Naive thymus-derived CD8-positive, alpha-beta T cell (primary cell): Measurements from ENCODE around the gene SCPEP1. TPM values are rescaled to one million over a fixed set of nuclear protein-coding genes. Genes with fewer than 3 reads are reported as not detected.

Experiments used
- ATAC-seq, 2 donors: fragments of 150-1000 bp; cut with Tn5 transposase in 1 of 2; sonication (Bioruptor Pico), chemical (Tn5 transposase) in 1 of 2; 1 replicate in 1 of 2; 2 replicates in 1 of 2; pipeline ENCODE4 v1.10.0; 2021; ENCODE audit warnings: mild to moderate bottlenecking in 2 of 2, moderate library complexity in 2 of 2
- POLR2A ChIA-PET: fragments of 350-600 bp; sonication (Branson Sonifier 250); formaldehyde crosslinking; loops from one replicate; lab custom pipeline; 2021; ENCODE audit warnings: antibody characterized with exemption; lab: Charles Lee
- DNase-seq, 10 donors: peaks; one replicate each; pipeline versions ENCODE4 v3.0.0 to v3.0.0-alpha.2; 2020 to 2022
- H3K27ac Mint-ChIP-seq, 10 donors: one replicate each; pipeline ENCODE4 v1.8.0; 2020 to 2022; ENCODE audit warnings: mild to moderate bottlenecking in 10 of 10, mixed read lengths in 10 of 10, moderate library complexity in 4 of 10, inconsistent platforms in 1 of 10
- H3K27me3 Mint-ChIP-seq, 5 donors: one replicate each; pipeline ENCODE4 v1.8.0; 2021 to 2022; ENCODE audit warnings: mixed read lengths in 5 of 5
- H3K36me3 Mint-ChIP-seq, 3 donors: one replicate each; pipeline ENCODE4 v1.8.0; 2020 to 2022; ENCODE audit warnings: mixed read lengths in 3 of 3, mild to moderate bottlenecking in 2 of 3, inconsistent platforms in 1 of 3
- H3K4me1 Mint-ChIP-seq, 4 donors: one replicate each; pipeline ENCODE4 v1.8.0; 2021 to 2022; ENCODE audit warnings: mixed read lengths in 4 of 4
- H3K4me3 Mint-ChIP-seq, 10 donors: one replicate each; pipeline ENCODE4 v1.8.0; 2020 to 2022; ENCODE audit warnings: mild to moderate bottlenecking in 10 of 10, mixed read lengths in 10 of 10, moderate library complexity in 6 of 10, inconsistent platforms in 1 of 10
- H3K9me3 Mint-ChIP-seq, 9 donors: one replicate each; pipeline ENCODE4 v1.8.0; 2020 to 2022; ENCODE audit warnings: mixed read lengths in 9 of 9, mild to moderate bottlenecking in 3 of 9, inconsistent platforms in 1 of 9, moderate library complexity in 1 of 9
- polyA plus RNA-seq, 3 donors: library from polyadenylated mRNA; unstranded; fragments of 300-500 nt; fragmentation: Illumina TruSeq; gene quantifications; one replicate each; pipeline ENCODE4 v1.2.3, GENCODE V29; 2021
- total RNA-seq, 8 experiments: library from RNA in 2 of 8; stranded (reverse) in 2 of 8; gene quantifications; one replicate each; pipeline ENCODE4 v1.2.3 and lab custom pipeline; 2021 to 2026

Gene SCPEP1
- total and polyA plus RNA-seq, 5 experiments from 2014 or later, result 17.6 to 32.7 (median 28.2) TPM

DNA sequence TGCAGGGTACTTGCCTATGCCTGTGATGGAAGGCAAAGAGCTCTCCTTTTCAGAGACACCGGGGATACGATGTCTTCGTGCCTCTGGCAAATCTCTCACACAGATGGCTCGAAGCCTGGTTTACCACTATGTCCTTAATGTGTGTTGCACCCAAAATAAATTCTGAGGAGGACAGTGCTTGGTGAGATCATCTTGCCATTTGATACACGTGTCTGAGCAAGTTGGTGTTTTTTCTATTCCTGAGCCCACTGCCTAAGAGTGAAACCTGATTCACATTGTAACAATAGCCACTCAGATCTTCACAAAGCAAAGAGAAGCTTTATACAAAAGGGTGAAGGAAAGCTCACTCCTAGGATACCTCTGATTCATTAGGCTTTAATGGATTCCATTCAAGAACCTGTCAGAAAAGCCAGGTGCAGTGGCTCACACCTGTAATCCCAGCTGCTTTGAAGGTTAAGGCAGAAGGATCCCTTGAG lies 74.0 kb downstream of the SCPEP1 start:
- H3K4me1 Mint-ChIP-seq, result peaks cover 6 to 14% (median 10%) of the 10 kb centered on the region in 4 donors
- H3K27ac Mint-ChIP-seq, result peak overlapping the region in 1 of 10 donors; percentile 53
- H3K27me3 Mint-ChIP-seq, result peaks cover 9 to 20% (median 16%) of the 10 kb centered on the region in 5 donors
- DNase-seq (no peak), ATAC-seq (no peak)
- H3K4me3 Mint-ChIP-seq, result no peak overlapping the region
- no peaks in the 10 kb centered on the region for H3K9me3 Mint-ChIP-seq
- POLR2A ChIA-PET, result no interaction called here
- peaks cover 0 to 3% (median 0%) of the 10 kb centered on the region in 3 donors for H3K36me3 Mint-ChIP-seq

Other genes starting within 250 kb of the SCPEP1 start
- 1 to 10 TPM; 8.0 to 9.5 TPM for gene C17orf67, start 144.2 kb upstream of the SCPEP1 start, total RNA-seq
- gene C17orf67, start 144.2 kb upstream of the SCPEP1 start, polyA plus RNA-seq, result 1 to 10 TPM; 1.5 to 2.2 (median 1.6) TPM
- gene DGKE, start 144.0 kb upstream of the SCPEP1 start, total RNA-seq, result 10 to 100 TPM; 40.0 to 45.8 TPM
- gene DGKE, start 144.0 kb upstream of the SCPEP1 start, polyA plus RNA-seq, result 1 to 10 TPM; 3.8 to 4.7 (median 4.1) TPM
- 10 to 100 TPM; 59.9 to 63.9 TPM for gene TRIM25, start 64.1 kb upstream of the SCPEP1 start, total RNA-seq
- gene TRIM25, start 64.1 kb upstream of the SCPEP1 start, polyA plus RNA-seq, result 1 to 10 TPM; 5.1 to 5.4 (median 5.2) TPM
- 10 to 100 TPM; 21.6 to 24.2 TPM for gene COIL, start 17.1 kb upstream of the SCPEP1 start, total RNA-seq
- 10 to 100 TPM; 12.0 to 18.8 (median 12.8) TPM for gene COIL, start 17.1 kb upstream of the SCPEP1 start, polyA plus RNA-seq
- gene AKAP1, start 107.1 kb downstream of the SCPEP1 start, total RNA-seq, result 10 to 100 TPM; 27.2 to 31.3 TPM
- 10 to 100 TPM; 14.5 to 26.9 (median 19.4) TPM for gene AKAP1, start 107.1 kb downstream of the SCPEP1 start, polyA plus RNA-seq